Stimulated activated CD8-positive, alpha-beta memory T cell treated with anti-CD3 and anti-CD28 coated beads, Interleukin-7, amount 100 ng/mL, for 48 hours (primary cell): ENCODE results near the gene ITGA2.

Source experiments
- DNase-seq, 2 donors: peaks; one replicate each; pipeline ENCODE4 v3.0.0-alpha.2; 2020; ENCODE audit warnings: low read depth in 1 of 2; ENCODE audit errors: extremely low read depth in 1 of 2

ITGA2 gene

DNA sequence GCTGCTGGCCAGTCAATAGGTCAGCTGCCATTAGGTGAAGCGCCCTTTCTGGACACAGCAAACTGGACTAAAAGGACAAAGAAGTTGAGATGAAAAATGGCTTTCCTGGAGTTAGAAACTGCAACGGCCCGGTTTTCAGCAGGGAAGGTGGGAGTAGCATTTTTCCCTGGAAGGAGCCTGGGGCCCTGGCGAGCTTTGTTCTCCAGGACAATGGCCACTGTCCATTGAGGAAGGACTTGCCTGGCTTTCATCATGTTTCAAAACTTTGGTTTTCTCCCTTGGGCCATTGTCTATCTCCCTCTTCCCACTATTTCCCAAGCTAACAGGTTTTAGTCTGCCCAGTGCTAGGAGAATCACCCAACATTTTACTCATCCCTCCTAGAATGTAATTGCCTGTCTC is 64.2 kb downstream of the ITGA2 start:
- no peak for DNase-seq

DNA sequence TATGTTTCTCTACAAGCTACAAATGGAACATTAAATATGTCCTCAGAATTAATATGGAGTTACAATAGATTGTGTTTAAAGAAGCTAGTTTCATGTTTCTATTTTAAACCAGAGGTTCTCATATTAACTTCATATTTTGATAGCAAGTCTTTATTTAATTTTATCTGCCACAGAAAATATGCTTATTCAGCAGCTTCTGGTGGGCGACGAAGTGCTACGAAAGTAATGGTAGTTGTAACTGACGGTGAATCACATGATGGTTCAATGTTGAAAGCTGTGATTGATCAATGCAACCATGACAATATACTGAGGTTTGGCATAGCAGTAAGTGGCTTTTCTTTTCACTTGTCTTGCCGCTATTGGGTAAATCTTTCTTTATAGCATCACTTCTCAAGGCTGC is 66.2 kb downstream of the ITGA2 start:
- no peak for DNase-seq

DNA sequence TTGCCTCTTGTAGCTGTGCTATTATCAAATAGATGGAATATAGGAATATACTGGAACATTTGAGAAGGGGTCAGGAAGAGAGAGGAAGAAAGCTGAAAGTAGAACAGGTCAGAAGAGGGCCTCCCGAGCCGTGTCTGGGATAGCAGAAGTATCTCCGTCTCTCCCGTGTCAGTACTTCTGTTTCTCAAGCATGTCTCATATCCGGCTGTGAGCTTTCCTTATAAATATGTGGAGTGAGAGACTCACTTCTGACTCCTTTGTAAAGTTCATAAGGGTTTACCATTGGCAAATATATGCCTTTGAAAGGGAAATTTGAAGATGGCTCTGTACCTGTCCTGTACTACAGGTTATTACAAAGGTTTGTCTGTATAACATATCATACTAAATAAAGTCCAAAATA is 70.1 kb downstream of the ITGA2 start:
- DNase-seq = no peak

DNA sequence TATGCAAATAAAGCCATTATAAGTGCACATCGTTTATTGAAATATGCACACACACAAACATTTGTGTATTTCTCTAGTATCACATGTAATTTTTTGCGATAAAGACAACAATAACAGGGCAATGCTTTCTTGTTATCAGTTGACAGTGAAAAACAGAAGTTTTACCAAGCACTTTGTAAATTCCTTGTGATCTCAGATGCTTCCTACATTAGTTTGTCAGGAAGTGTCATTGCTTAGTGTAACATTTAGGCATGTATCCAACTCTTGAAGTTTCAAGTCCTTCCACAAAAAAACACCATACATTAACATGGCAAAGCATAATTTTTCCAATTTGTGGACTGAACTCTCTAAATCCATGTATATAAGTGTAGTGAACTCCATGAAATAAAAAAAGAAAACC is 74.0 kb downstream of the ITGA2 start:
- no peak for DNase-seq

DNA sequence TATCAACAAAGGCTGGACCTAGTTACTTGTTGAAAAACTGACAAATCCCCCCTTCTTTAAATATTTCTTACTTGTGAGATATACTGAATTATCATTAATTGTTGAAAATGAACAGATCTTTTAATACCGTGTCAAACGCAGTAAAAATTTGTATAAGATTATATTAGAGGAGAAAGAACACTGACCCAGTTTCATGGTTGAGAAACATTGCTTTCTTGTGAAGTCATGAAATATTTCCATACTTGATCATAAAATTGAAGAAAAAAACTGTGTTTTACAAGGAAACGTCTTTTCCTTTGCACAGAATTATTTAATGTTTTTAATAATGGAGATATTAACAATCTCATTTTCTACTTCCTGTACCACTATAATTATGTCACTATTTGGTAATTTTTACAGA is 74.6 kb downstream of the ITGA2 start:
- no peak for DNase-seq

DNA sequence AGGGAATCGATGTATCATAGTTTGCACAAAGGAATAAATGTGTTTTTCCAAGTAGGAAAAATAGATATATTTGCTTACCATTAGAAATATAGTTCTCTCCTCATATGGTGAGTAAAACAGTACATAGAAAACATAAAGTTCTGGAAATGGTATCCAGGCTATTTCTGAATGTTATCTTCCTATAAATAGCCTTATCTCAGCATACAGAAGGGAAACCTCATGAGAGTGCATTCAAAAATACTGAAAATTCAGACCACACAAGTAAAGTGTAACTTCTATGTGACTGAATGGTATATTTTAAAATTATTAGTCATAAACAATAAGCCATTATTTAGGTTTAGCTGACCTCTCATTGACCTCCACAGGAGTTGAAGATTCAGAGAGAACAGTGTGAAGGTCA is 76.9 kb downstream of the ITGA2 start:
- no peak for DNase-seq

DNA sequence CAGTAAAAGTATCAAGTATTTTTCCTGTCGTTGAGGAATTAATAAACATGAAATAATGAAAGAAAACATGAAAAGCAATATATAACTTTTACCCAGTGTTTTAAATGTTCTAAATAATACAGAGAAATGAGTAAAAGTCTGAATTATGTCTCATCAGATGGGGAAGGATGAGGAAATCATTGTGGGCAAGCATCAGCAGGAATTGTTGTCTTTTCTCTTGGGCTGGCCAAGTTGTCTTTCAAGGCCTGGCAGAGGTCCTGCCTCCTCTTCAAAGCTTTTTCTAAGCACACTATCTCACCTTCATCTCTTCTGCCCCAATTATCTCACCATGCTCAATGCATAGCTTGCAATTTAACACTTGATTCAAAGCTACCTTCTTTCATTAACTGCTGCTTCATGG is 78.5 kb downstream of the ITGA2 start:
- no peak for DNase-seq

DNA sequence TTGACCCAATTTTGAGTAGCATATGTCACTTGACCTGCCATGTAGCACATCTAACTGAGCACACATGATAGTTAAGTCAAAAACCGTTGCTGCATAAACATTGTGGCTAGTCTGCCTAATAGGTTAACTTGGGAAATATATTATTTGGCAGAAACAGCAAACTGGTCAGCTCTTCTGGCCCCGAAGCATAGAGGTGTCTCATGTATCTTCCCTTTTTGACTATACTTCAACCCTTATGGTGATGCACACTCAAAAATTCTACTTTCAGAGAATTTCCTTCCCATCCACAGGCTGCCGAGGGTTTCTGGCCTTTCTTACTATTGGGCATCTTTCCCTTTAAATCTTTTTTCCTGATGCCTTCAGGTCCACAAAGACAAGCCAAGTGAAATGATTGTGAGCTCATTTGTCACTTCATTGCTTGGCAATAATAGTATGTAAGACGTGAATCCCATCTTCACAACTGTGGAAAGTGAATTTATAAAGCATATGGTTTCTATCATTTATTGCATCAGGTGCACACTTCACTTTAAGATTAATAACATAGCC is 79.2 kb downstream of the ITGA2 start:
- DNase-seq = no peak

DNA sequence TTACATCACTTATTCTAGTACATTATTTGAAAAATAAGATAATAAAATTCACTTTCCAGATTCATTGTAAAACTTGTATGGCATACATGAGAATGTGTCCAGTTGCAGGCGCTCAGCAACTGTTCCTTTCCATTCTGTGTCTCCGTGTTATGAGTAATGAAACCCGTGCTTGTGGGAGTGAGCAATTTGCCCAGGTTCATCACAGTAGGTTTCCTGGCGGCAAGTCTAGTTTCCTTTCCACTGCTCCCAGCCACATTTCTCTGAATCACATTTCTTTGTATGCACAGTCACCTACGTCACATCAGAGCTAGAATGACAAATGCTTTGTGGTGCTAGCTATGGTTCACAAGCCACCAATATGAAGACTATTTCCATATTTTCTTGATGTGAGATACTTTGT is 80.5 kb downstream of the ITGA2 start:
- peak; percentile 23 to 72 for DNase-seq

DNA sequence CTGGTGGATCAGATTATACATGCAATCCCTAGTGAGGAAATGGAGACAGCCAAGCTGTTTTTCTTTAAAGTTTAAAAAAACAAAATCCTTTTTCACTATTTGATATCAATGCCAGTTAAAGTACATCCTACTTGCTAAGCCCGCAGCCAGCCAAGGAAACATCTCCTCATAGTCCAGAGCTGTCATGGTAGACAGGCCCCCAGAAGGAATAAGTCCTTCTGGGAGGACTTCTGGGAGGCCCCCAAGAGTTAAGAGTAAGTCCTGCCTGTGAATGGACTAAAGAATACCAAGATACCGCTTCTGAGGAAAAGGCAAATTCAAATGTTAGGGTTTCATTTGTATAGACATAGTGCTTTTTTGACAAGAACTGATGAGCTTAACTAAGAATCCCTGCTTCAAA is 82.1 kb downstream of the ITGA2 start:
- DNase-seq = no peak

DNA sequence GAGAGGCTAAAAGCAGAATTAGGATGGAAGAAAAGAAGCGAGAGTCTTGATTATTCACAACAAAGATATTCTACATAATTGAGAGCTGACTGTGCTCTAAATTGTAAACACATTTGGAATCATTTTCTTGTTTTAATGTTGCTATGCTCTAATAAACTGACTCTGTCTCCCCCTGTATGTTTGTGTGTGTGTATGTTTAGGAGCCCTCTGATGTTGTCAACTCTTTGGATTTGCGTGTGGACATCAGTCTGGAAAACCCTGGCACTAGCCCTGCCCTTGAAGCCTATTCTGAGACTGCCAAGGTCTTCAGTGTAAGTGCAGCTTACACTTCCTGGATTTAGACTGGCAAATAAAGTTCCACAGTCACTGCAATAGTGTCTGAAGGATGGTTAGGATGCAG is 82.6 kb downstream of the ITGA2 start:
- no peak for DNase-seq

DNA sequence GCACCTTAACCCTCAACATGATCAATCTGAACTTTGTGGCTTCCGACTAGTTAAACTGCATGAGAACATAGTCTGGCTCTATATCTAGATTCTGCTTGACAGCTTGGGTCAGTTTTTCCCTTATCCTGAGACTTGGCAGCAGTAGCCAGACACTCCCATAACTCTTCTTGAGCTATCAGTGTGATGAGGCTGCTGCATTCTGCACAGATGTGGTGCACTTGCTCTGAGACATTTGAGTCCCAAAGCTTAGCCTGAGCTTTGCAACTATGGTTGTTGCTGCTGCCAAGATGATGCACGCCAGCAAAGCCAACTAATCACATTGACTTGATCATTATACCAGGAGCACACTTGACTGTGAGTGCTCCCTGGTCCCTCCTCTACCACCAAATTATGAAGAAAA is 84.2 kb downstream of the ITGA2 start:
- DNase-seq = no peak

DNA sequence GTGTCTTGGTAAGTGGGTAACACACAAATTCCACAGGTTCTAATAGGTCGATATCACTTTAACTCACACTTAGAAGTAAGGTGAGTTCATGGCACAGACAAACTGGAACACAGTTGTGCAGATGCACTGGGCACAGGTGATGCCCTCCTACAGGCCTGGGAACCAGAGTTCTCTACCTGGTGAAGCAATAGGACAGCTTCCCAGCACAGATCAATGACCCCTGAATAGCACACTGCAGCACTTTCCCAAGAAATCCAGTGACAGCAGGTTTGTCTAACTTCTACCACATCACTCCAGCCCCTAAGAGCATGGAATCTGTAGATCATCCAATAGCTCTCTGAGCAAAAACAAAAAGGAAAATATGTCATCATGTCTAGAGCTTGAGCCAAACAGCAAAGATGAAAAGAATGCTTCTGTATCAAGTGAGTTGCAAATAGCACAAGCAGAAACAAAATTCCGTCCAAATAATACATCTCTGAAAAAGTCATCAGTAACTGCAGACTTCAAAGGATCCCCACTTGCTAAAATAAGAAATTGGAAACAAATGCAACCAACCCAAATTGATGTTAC is 86.9 kb downstream of the ITGA2 start:
- DNase-seq = no peak

DNA sequence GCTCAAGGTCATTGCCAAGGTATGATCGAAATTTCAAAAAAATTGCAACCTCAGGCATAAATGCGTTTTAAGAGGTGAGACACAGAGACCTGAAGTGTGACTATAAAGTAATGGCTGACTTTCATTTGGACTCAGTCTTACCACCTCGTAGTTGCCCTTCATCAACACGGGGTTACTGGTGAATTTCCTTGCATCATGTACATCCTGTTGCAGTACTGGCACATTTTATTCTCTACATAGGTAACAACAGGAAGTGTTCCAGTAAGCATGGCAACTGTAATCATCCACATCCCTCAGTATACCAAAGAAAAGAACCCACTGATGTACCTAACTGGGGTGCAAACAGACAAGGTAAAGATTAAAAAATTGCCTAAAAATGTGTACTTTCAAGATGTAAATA is 91.1 kb downstream of the ITGA2 start:
- DNase-seq = no peak

DNA sequence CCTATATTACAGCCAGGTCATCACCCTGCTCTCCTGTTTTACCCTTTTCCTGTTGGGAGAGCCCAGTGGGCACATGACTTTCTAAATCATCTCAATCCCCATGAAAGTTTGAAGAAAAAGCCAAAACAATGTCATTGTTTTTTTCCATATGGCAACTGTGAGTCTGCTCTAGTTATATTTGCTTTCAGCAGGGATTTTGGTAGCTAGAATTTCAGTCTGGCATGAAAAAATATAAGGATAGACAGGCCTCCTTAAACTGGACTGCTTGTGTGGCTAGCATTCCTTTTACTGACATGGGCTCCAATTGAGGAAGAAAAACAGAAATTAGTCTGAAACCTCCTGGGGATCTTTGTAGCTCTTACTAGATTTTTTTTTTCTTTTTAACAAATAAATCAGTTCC is 94.8 kb downstream of the ITGA2 start:
- DNase-seq = no peak

DNA sequence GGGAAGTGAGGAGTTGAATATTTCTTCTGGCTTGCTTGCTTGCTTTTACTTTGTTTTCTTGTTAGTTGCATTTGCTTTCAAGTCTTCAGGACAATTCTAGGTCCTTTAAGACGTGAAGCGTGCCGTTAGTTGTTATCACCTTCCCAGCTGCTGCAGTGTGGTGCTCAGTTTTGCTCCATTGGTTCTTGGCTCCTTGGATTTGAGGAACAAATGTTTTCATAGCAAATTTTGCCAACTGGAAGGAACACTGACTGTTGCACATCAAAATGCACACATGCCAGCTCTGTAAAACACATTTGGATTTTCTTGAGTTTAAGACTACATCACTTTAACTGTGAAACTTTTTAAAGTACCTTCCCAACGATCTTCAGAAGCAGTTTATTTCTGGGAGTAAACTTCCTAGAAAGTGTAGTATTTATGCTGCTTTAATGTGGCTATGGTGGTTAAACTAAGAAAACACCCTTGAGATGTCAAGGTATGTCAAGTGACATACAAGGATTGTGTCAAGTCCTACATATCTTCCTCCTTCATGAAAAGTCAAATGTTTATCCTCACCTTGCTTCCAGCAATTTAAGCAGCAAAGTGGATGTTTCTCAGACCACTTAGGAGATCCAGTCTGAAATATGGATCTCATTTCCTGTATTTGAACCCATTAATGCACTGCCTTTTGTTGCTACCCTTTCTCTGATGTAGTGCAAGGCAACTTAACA is 95.5 kb downstream of the ITGA2 start:
- no peak for DNase-seq

DNA sequence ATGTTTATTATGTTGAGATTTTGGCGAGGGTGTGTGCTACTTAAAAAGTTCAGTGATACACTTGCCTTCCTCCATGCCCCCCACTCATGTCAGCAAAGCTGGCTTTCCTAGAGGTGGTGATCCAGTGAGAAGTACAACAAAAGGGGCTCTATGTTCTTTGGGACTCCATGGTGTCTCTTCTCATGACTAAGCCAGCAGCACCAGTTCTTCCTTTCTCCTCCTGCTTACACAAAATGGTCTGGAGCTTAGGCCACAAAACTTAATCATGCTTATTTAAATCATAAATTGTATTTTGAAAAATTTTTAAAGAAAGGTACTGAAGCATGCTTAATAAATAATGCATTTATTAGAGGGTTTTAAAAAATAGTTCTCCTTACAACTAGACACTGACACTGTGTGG is 98.0 kb downstream of the ITGA2 start:
- DNase-seq = no peak

DNA sequence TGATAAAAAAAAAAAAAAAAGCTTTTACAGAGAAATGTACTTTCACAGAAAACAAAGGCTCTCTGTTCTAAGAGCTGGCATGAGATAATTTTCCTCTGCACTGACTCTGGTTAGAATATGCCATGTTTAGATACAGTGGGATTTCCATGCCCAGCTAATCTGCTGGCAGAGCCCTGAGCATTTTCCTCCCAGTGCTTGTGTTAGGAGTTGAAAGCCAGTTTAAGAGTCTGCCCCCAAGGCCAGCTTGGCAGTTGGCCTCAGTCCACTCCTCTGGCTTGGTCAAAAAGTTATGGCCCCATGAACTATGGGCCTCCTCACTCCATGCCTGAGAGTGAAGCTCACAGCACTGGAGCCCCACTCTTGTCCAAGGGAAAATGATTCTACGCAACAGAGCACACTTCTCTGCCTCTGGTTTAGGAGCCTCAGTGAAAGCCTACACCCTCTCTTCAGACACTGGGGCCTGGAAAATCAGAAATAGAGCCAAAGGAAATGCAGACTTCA is 98.5 kb downstream of the ITGA2 start:
- no peak for DNase-seq

DNA sequence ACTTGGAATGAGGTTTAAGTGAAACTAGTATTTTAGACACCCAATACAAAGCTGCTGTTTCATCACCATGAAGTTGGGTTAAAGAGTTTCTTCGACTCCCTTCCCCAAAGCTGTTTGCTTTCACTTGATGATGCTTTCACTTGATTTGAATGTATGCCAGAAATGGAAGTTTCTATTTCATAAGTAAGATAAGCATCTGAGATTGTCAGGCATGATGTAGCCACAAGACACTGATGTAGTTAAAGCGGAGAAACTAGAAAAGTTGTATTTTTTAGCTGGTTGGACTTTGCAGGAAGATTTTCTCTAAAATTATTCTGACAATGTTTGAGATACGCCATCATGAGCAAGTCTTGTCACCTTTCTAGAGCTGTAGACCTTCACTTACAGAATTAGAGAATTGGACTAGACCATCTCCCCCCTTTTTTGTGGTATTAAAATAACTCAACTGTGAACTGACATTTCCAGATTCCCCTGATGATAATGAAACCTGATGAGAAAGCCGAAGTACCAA is 100.4 kb downstream of the ITGA2 start:
- no peak for DNase-seq

DNA sequence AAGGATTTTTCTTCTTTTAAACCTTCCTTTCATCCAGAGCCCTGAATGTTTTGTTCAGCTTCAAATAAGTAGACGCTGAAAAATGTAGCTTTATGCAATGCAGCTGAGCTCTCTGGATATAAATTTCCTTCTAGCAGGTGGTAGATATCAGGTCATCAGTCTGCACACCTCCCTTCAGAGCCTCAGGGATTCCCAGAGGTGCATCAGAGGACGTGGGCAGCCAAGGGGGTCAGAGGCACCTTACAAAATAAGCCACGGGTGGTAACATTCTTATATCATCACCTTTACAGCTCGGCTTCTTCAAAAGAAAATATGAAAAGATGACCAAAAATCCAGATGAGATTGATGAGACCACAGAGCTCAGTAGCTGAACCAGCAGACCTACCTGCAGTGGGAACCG is 101.1 kb downstream of the ITGA2 start:
- DNase-seq = peak in 1 of 2 donors; percentile 26

DNA sequence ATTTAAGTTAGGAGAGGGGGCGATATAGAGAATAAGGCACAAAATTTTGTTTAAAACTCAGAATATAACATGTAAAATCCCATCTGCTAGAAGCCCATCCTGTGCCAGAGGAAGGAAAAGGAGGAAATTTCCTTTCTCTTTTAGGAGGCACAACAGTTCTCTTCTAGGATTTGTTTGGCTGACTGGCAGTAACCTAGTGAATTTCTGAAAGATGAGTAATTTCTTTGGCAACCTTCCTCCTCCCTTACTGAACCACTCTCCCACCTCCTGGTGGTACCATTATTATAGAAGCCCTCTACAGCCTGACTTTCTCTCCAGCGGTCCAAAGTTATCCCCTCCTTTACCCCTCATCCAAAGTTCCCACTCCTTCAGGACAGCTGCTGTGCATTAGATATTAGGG is 102.1 kb downstream of the ITGA2 start:
- DNase-seq = no peak

DNA sequence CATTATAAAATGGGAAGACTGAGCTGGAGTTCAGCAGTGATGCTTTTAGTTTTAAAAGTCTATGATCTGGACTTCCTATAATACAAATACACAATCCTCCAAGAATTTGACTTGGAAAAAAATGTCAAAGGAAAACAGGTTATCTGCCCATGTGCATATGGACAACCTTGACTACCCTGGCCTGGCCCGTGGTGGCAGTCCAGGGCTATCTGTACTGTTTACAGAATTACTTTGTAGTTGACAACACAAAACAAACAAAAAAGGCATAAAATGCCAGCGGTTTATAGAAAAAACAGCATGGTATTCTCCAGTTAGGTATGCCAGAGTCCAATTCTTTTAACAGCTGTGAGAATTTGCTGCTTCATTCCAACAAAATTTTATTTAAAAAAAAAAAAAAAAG is 103.1 kb downstream of the ITGA2 start:
- DNase-seq = no peak
